ENCODE results near the gene HMGA1. TPM values are rescaled to one million over a fixed set of nuclear protein-coding genes. Genes with fewer than 3 reads are reported as not detected.
A peak's percentile ranks its signal among the peaks of the same experiment; 100 is the strongest.

HMGA1 gene
- total and polyA plus RNA-seq, 2 of the 13 experiments (the other 11 are each of a cell fraction or from before 2014, with no cell fraction given) = 117 to 145 TPM

DNA sequence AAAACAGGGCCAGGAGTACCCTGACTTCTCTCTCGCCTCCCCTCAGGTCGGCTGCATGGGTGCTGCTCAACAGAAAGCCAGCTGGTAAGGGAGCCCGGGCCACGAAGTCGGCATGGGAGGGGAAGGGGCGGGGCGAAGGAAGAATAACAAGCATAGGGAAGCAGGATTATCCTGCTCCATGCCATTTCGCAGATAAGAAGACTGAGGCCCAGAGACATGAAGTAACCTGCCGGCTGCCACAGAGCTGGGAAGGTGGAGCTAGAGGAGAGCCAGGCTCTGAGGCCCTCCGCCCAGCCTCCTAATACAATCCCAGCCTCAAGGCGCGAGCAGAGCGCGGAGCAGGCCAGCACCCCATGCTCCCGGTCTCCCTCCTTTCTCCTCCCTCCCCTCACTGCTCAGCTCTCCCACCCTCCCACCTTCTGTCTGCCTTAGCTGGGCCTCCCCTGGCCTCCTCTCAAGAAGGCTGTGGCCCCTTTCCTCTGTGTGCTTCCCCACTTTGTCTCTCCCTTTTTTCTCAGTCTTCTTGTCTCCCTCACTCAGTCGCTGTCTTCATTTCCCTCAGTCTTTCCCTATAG, 13.2 kb upstream of the HMGA1 start (continued):
- TF ChIP-seq, protein P1, sequence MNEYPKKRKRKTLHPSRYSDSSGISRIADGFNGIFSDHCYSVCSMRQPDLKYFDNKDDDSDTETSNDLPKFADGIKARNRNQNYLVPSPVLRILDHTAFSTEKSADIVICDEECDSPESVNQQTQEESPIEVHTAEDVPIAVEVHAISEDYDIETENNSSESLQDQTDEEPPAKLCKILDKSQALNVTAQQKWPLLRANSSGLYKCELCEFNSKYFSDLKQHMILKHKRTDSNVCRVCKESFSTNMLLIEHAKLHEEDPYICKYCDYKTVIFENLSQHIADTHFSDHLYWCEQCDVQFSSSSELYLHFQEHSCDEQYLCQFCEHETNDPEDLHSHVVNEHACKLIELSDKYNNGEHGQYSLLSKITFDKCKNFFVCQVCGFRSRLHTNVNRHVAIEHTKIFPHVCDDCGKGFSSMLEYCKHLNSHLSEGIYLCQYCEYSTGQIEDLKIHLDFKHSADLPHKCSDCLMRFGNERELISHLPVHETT (CRISPR knock-in tag; conservative IDR thresholded peaks at IDR 0.05) = no peak
- TF ChIP-seq, protein P2, sequence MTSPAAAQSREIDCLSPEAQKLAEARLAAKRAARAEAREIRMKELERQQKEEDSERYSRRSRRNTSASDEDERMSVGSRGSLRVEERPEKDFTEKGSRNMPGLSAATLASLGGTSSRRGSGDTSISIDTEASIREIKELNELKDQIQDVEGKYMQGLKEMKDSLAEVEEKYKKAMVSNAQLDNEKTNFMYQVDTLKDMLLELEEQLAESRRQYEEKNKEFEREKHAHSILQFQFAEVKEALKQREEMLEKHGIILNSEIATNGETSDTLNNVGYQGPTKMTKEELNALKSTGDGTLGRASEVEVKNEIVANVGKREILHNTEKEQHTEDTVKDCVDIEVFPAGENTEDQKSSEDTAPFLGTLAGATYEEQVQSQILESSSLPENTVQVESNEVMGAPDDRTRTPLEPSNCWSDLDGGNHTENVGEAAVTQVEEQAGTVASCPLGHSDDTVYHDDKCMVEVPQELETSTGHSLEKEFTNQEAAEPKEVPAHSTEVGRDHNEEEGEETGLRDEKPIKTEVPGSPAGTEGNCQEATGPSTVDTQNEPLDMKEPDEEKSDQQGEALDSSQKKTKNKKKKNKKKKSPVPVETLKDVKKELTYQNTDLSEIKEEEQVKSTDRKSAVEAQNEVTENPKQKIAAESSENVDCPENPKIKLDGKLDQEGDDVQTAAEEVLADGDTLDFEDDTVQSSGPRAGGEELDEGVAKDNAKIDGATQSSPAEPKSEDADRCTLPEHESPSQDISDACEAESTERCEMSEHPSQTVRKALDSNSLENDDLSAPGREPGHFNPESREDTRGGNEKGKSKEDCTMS (CRISPR knock-in tag; conservative IDR thresholded peaks at IDR 0.05) = no peak
- no peak for TF ChIP-seq AHR (CRISPR knock-in tag; IDR thresholded peaks at IDR 0.05)
- TF ChIP-seq CC2D1A (CRISPR knock-in tag; IDR thresholded peaks at IDR 0.05) = no peak
- TF ChIP-seq, protein P3, sequence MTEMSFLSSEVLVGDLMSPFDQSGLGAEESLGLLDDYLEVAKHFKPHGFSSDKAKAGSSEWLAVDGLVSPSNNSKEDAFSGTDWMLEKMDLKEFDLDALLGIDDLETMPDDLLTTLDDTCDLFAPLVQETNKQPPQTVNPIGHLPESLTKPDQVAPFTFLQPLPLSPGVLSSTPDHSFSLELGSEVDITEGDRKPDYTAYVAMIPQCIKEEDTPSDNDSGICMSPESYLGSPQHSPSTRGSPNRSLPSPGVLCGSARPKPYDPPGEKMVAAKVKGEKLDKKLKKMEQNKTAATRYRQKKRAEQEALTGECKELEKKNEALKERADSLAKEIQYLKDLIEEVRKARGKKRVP (CRISPR knock-in tag; IDR thresholded peaks at IDR 0.05) = no peak
- TF ChIP-seq PCBP2 (optimal IDR thresholded peaks at IDR 0.05; ENCODE audit: low read depth, low read length, poor library complexity, severe bottlenecking) = no peak
- no peak; the same call in 1 of the 2 replicates for TF ChIP-seq SP2 (CRISPR knock-in tag; IDR thresholded peaks at IDR 0.05)
- no peak for TF ChIP-seq GATAD1 (CRISPR knock-in tag; IDR thresholded peaks at IDR 0.05)
- peak; percentile 92 for TF ChIP-seq ZMYM3 (CRISPR knock-in tag; IDR thresholded peaks at IDR 0.05)
- TF ChIP-seq ZNF468 (CRISPR knock-in tag; IDR thresholded peaks at IDR 0.05) = no peak
- TF ChIP-seq, protein P4, sequence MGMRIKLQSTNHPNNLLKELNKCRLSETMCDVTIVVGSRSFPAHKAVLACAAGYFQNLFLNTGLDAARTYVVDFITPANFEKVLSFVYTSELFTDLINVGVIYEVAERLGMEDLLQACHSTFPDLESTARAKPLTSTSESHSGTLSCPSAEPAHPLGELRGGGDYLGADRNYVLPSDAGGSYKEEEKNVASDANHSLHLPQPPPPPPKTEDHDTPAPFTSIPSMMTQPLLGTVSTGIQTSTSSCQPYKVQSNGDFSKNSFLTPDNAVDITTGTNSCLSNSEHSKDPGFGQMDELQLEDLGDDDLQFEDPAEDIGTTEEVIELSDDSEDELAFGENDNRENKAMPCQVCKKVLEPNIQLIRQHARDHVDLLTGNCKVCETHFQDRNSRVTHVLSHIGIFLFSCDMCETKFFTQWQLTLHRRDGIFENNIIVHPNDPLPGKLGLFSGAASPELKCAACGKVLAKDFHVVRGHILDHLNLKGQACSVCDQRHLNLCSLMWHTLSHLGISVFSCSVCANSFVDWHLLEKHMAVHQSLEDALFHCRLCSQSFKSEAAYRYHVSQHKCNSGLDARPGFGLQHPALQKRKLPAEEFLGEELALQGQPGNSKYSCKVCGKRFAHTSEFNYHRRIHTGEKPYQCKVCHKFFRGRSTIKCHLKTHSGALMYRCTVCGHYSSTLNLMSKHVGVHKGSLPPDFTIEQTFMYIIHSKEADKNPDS (CRISPR knock-in tag; IDR thresholded peaks at IDR 0.05) = no peak
- TF ChIP-seq ADNP (CRISPR knock-in tag; IDR thresholded peaks at IDR 0.05) = no peak
- TF ChIP-seq, protein P5, sequence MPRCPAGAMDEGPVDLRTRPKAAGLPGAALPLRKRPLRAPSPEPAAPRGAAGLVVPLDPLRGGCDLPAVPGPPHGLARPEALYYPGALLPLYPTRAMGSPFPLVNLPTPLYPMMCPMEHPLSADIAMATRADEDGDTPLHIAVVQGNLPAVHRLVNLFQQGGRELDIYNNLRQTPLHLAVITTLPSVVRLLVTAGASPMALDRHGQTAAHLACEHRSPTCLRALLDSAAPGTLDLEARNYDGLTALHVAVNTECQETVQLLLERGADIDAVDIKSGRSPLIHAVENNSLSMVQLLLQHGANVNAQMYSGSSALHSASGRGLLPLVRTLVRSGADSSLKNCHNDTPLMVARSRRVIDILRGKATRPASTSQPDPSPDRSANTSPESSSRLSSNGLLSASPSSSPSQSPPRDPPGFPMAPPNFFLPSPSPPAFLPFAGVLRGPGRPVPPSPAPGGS (CRISPR knock-in tag; IDR thresholded peaks at IDR 0.05) = no peak; the same call in 1 of the 2 replicates
- no peak for TF ChIP-seq RBAK (CRISPR knock-in tag; IDR thresholded peaks at IDR 0.05)
- TF ChIP-seq SMAD9 (CRISPR knock-in tag; IDR thresholded peaks at IDR 0.05) = no peak
- TF ChIP-seq, protein P6, sequence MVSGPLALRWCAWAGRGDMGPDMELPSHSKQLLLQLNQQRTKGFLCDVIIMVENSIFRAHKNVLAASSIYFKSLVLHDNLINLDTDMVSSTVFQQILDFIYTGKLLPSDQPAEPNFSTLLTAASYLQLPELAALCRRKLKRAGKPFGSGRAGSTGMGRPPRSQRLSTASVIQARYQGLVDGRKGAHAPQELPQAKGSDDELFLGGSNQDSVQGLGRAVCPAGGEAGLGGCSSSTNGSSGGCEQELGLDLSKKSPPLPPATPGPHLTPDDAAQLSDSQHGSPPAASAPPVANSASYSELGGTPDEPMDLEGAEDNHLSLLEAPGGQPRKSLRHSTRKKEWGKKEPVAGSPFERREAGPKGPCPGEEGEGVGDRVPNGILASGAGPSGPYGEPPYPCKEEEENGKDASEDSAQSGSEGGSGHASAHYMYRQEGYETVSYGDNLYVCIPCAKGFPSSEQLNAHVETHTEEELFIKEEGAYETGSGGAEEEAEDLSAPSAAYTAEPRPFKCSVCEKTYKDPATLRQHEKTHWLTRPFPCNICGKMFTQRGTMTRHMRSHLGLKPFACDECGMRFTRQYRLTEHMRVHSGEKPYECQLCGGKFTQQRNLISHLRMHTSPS (CRISPR knock-in tag; IDR thresholded peaks at IDR 0.05; ENCODE audit: low read depth) = no peak; the same call in 1 of the 2 replicates
- TF ChIP-seq ATF7-NPFF (CRISPR knock-in tag; IDR thresholded peaks at IDR 0.05; ENCODE audit: low read depth) = no peak
- TF ChIP-seq CBX5 (CRISPR knock-in tag; IDR thresholded peaks at IDR 0.05; ENCODE audit: borderline replicate concordance) = no peak
- no peak for TF ChIP-seq ZEB1 (IDR thresholded peaks at IDR 0.05; ENCODE audit: insufficient replicate concordance, low read depth)
- no peak for TF ChIP-seq ZFP41 (CRISPR knock-in tag; IDR thresholded peaks at IDR 0.05; ENCODE audit: borderline replicate concordance)

Measured in HepG2 (cell line).